Stromal cell of bone marrow (primary cell): ENCODE results near the gene COPB2.
"Not testable (repeated sequence)": the region's sequence is repeated elsewhere in the genome, so short reads cannot be mapped to it uniquely, and the experiment has no call there.

Experiments
- DNase-seq: peaks from one replicate; pipeline ENCODE4 v3.0.0-alpha.2; 2012; ENCODE audit warnings: low read depth

COPB2 gene

GRCh38 chr3:139378587-139379241 is 10.7 kb downstream of the COPB2 start:
- no peak for DNase-seq

- DNase-seq, result no peak
Measured at GRCh38 chr3:139377378-139377777, 12.1 kb downstream of the COPB2 start.

DNA sequence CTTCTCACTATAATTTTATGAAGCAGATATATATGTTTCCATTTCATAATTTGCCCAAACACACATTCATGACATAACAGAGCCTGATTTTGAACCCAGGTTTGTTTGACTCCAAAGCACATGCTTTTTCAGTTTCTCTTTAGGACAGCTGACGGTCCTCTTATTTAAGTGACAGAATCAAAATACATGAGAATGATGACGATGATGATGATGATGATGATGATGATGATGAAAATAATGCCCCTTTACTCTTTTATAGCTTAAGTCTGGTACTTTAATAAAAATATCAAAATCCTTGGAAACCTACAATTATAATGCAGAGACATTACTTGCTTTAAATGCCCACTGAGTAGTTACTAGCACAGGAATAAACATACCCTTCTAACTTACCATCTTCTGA is 15.3 kb downstream of the COPB2 start:
- DNase-seq, result no peak

DNA sequence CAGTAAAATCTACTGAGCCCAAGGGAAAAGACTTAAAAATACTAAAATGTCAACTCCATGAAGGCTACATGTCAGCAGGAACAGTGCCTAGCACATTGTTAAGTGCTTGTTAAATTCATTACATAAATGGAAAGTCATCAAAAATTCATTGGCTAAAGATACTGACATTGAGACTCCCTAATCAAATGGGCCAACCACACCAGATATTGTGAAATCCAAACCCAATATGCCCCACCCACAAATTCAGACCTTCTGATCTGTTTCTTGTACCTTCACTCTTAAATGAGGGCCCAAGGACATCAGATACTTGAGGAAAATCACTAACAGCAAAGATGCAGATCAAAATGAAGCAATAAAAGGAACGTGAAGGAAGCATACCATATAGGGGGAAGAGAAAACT is 24.9 kb downstream of the COPB2 start:
- no peak for DNase-seq

GRCh38 chr3:139361276-139361675 is 28.2 kb downstream of the COPB2 start:
- no peak for DNase-seq

DNA sequence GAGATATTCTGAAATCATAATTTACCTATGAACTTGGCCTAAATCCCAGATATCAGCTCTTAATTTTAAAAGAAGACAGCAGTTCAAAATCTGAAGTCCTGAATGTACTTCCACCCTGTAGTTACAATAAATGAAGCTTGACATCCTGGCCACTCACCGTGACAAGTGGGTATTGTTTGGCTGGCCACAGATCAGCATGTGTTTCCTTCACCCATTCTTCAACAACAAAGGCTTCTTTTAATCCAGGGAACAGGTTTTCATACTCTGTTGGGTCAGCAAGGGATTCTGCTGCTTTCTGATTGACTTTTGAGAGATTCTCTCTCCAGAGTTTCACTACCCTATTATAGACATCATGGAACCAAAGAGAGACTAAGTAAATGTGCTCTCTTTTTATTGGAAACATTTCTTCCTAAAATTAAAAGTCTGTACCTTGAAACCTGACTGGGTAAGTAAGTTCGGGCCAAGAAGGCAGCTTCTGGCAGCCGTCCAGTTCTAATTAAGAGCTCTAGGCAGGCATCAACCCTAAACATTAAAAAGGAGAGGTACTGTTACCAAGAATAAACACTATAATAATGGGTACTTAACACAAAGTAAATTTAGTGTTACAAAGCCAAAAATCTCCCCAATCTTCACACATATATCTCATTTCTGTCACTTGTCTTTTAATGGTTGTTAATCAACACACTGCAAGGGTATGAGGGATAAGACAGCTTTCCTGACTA is 30.4 kb downstream of the COPB2 start:
- no peak for DNase-seq

DNA sequence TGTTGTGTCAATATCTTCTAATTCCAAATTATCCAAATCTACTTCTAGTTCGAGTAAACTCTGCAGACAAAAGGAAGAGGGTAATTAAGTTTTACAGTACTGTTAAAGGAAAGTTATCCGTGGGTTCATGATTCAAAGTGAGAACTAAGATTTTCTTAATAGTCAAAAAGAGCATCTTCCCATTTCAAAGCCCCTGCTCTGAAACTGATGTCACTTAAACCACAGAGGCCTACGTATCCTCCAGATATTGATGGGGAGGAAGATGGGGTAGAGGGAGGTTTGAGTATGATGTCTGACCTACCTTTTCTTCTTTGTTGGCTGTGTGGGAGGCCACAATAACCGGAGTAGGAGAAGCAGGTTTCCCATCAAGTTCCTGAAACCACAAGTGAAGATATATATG is 31.5 kb downstream of the COPB2 start:
- DNase-seq, result no peak

DNA sequence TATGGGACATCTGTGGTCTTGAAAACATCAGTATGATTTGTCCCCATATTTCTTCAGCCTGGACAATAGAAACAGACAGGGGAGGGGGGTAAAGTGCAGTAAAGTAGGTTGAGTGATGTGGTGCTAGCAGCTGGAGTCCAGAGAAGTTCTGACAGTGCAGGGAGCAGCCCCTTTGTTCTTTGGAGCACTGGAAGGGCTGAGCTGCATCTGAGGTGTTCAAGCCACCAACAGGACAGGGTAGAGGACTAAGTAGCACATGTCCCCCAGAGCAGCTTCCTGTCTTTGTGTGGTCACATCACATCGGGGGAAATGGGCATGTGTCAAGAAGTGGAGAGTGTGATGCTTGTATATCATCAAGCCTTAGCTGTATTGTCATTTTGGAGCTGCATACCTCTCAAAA is 33.6 kb downstream of the COPB2 start:
- DNase-seq, result no peak

GRCh38 chr3:139355476-139355875 is 34.0 kb downstream of the COPB2 start:
- DNase-seq, result no peak

GRCh38 chr3:139354661-139355060 is 34.8 kb downstream of the COPB2 start:
- no peak for DNase-seq

- peak; percentile 41 for DNase-seq
Measured at GRCh38 chr3:139353920-139354556, 35.4 kb downstream of the COPB2 start.

DNA sequence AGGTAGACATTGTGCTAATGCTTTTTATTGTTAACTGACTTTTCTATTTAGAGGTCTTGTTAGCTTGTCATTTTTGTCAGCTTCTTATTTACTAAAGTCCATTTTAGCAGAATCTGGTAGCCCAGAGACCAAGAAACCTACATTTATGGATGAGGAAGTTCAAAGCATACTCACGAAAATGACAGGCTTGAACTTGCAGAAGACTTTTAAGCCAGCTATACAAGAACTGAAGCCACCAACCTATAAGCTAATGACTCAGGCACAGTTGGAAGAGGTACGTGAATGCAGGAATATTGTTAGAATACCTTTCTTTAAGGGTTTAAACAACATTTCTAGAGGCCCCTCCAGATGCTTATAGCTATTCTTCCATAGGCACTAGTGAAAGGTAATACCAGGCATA is 42.7 kb downstream of the COPB2 start:
- DNase-seq, result no peak

GRCh38 chr3:139343895-139344856 is 45.3 kb downstream of the COPB2 start, which contains the start of gene MRPS22:
MRPS22 (plus strand) TSS chr3:139344020; CDS start chr3:139344027, 7 bp downstream.
- DNase-seq, result peak; percentile 80

DNA sequence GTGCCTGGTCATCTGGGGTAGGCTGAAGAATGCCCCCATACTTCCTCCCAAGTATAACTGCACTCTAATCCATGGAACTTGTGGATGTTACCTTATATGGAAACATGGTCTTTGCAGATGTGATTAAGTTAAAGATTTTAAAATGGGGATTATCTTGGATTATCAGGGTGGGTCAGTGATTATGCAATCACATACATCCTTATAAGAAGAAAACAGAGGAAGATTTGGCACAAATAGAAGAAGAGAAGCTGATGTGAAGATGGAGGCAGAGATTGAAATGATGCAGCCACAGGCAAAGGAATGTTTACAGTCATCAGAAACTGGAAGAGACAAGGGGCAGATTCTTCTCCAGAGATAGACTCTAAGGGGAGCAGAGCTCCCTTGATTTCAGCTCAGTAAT is 47.4 kb downstream of the COPB2 start:
- DNase-seq, result no peak

DNA sequence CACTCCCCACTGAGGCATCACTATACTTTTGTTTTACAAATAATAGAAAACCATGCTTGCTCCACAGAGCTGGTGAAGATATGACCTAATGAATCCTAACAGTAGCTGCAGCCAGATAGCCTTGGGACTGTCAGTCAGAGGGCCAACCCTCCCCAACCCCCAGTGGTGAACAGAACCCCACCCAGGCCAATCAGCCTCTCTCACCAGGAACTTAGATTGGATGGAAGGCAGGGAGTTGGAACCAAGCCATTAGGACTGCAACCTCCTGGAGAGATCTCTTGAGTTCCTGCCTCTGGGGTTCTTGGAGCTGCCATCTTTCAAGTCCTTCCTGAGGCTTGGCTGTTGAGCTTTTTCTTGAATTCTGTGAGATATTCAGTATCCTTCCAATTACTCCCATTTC is 48.7 kb downstream of the COPB2 start:
- DNase-seq, result no peak

GRCh38 chr3:139339219-139339906 is 50.1 kb downstream of the COPB2 start:
- no peak for DNase-seq

- DNase-seq, result no peak
Measured at GRCh38 chr3:139338405-139338804, 51.0 kb downstream of the COPB2 start.

GRCh38 chr3:139334675-139335074 is 54.8 kb downstream of the COPB2 start:
- not testable (repeated sequence) for DNase-seq

- no peak for DNase-seq
Measured at GRCh38 chr3:139332092-139332491, 57.4 kb downstream of the COPB2 start.

GRCh38 chr3:139329364-139329850 is 60.0 kb downstream of the COPB2 start:
- DNase-seq, result peak; percentile 58

GRCh38 chr3:139328356-139328755 is 61.1 kb downstream of the COPB2 start:
- no peak for DNase-seq
